Measurements from ENCODE around the gene HES3.

HES3 gene

DNA sequence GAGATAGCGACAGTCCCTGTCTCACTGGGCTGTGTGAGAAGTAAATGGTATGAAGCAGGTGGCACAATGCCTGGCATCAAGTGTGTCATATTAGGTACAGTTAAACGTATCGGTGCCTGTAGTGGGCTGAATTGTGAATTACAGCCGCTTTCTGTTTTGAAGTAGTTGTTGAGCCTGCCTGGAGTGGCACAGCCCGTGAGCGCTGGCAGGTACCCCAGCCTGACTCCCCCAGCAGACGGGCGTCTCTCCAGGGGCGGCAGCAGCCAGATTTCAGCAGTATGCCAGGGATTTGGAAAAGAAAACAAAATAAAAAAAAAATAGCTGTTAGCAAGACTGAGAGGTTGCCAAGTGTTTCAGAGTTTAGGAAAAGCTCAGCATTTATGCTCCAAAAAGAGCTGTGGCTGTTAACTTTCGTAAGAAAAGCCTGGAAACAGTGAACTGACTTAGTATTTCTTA is 43.5 kb downstream of the HES3 start:
- no peak for TF ChIP-seq CTCF (IDR thresholded peaks at IDR 0.05; ENCODE audit: insufficient read depth, low read depth, low read length, missing control alignments)
- DNase-seq (ENCODE audit: low read depth): no peak
- no peak overlapping the region for H3K4me3 ChIP-seq (ENCODE audit: low read depth, low read length)

GRCh38 chr1:6288026-6288425 is 44.0 kb downstream of the HES3 start:
- no peak for DNase-seq (ENCODE audit: low read depth)
- H3K4me3 ChIP-seq (ENCODE audit: low read depth, low read length): no peak overlapping the region
- TF ChIP-seq CTCF (IDR thresholded peaks at IDR 0.05; ENCODE audit: insufficient read depth, low read depth, low read length, missing control alignments): no peak

GRCh38 chr1:6288665-6289064 is 44.7 kb downstream of the HES3 start:
- TF ChIP-seq CTCF (IDR thresholded peaks at IDR 0.05; ENCODE audit: insufficient read depth, low read depth, low read length, missing control alignments): no peak
- DNase-seq (ENCODE audit: low read depth): no peak
- H3K4me3 ChIP-seq (ENCODE audit: low read depth, low read length): no peak overlapping the region

DNA sequence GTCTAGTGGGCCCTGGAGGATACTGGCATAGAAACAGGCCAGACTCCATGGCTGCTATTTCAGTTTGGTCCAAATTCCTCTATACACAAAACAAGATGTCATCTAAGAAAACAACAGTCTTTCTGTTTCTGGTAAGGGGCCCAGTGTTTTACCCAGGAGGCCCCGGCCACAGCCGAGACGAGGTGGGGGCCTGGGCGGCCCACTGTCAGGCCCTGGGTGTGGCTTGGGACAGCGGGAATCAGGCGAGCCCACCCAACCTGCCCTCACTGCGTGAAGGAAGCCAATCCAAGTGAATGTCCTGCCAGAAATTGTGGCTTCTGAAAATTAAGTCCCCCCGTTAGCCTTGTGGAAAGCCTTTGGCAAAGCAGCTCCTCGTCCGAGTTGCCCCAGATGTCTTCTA is 48.1 kb downstream of the HES3 start:
- no peak for TF ChIP-seq CTCF (IDR thresholded peaks at IDR 0.05; ENCODE audit: insufficient read depth, low read depth, low read length, missing control alignments)
- no peak overlapping the region for H3K4me3 ChIP-seq (ENCODE audit: low read depth, low read length)
- no peak for DNase-seq (ENCODE audit: low read depth)

GRCh38 chr1:6294080-6294889 is 50.3 kb downstream of the HES3 start:
- no peak overlapping the region for H3K4me3 ChIP-seq (ENCODE audit: low read depth, low read length)
- TF ChIP-seq CTCF (IDR thresholded peaks at IDR 0.05; ENCODE audit: insufficient read depth, low read depth, low read length, missing control alignments): no peak
- DNase-seq (ENCODE audit: low read depth): no peak

DNA sequence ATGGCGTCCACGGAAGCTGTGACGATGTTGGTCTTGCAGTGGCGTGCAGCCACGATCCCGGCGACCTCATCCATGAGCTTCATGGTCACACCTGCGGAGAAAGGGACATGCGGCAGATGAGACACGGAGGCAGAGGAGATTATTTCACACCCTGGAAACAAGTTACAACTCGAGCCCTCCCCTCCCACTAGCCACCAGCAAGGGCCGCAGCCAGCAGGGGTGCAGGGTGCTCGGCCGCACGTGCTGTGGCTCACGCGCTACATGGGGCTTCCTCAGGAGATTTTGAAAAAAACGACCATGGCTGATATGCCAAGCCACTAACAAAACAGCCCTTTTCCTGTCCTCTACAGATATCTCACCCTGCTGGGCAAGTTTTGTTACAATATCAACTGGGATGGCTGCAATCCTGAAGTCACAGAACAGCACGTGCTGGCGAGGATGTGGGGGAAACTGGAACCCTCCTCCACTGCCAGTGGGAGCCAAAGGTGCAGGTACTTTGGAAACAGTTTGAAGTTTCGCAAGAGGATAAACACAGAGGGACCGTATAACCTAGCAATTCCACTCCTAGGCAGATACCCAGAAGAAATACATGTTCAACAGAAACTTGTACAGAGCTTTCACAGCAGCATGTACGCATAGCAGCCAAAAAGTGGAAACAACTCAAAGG is 51.0 kb downstream of the HES3 start:
- TF ChIP-seq CTCF (IDR thresholded peaks at IDR 0.05; ENCODE audit: insufficient read depth, low read depth, low read length, missing control alignments): no peak
- no peak for DNase-seq (ENCODE audit: low read depth)
- H3K4me3 ChIP-seq (ENCODE audit: low read depth, low read length): no peak overlapping the region

All from GM12865 (cell line).